ENCODE measurements around the gene NUBP1. TPM values are rescaled to one million over a fixed set of nuclear protein-coding genes. Genes with fewer than 3 reads are reported as not detected.
"Not testable (repeated sequence)": the region's sequence is repeated elsewhere in the genome, so short reads cannot be mapped to it uniquely, and the experiment has no call there.

NUBP1 gene
- total and polyA plus RNA-seq, 9 donors = 15.1 to 37.4 (median 31.2) TPM

DNA sequence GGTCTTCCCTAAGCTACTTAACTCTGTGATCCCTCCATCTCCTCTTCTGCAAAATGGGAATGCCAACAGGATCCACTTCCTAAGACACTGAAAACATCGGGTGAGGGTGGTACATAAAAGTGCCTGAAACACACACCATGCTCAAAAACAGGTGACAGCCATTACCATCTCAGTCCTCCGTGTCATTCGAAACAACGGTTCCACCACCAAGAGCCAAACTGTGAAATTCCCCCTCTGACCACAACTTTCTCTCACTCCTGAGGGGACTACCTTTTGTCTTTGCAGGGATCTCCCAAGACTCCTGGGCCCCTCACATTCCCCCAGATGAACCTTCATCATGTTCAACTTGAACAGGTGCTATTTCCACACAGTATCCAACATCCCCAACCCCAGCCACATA, 37.0 kb downstream of the NUBP1 start:
- Histone ChIP-seq H3K36me3 (no peaks in the 10 kb centered on the region), H3K27ac (no peak overlapping the region), H3K9me3 (no peaks in the 10 kb centered on the region), H3K4me3 (no peak overlapping the region), H3K27me3 (no peaks in the 10 kb centered on the region), H3K4me1 (ENCODE audit: insufficient read depth) (no peaks in the 10 kb centered on the region)
- 91 to 95% (median 92%) methylated on average over 4 of the region's 4 CpGs for WGBS, 3 donors
- no peak for DNase-seq
- intact Hi-C loops (cut with DNase I) = no loop called here
- TF ChIP-seq EP300 (IDR thresholded peaks at IDR 0.05) (no peak), POLR2A (IDR thresholded peaks at IDR 0.05) (no peak)
- TF ChIP-seq, protein P1, sequence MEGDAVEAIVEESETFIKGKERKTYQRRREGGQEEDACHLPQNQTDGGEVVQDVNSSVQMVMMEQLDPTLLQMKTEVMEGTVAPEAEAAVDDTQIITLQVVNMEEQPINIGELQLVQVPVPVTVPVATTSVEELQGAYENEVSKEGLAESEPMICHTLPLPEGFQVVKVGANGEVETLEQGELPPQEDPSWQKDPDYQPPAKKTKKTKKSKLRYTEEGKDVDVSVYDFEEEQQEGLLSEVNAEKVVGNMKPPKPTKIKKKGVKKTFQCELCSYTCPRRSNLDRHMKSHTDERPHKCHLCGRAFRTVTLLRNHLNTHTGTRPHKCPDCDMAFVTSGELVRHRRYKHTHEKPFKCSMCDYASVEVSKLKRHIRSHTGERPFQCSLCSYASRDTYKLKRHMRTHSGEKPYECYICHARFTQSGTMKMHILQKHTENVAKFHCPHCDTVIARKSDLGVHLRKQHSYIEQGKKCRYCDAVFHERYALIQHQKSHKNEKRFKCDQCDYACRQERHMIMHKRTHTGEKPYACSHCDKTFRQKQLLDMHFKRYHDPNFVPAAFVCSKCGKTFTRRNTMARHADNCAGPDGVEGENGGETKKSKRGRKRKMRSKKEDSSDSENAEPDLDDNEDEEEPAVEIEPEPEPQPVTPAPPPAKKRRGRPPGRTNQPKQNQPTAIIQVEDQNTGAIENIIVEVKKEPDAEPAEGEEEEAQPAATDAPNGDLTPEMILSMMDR (IDR thresholded peaks at IDR 0.05) = no peak

DNA sequence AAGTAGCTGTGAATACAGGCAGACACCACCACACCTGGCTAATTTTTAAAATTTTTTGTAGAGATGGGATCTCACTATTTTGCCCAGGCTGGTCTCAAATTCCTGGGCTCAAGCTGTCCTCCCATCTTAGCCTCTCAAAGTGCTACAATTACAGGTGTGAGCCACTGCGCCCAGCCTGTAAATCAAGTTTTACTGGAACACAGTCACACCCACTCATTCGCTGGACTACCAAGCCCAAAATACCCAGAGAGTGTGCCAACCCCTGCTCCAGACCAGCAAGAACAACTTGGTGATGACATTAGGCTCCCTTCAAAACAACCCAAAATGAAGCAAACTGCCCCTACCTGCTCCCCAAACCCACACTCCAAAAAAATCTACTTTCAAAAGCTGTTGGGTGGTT, 39.0 kb downstream of the NUBP1 start:
- Histone ChIP-seq H3K27ac (no peak overlapping the region), H3K36me3 (no peaks in the 10 kb centered on the region), H3K4me1 (ENCODE audit: insufficient read depth) (no peaks in the 10 kb centered on the region), H3K9me3 (no peaks in the 10 kb centered on the region), H3K27me3 (no peaks in the 10 kb centered on the region), H3K4me3 (no peak overlapping the region)
- no peak for DNase-seq
- TF ChIP-seq, protein P1 (IDR thresholded peaks at IDR 0.05) = no peak
- TF ChIP-seq EP300 (IDR thresholded peaks at IDR 0.05) (no peak), POLR2A (IDR thresholded peaks at IDR 0.05) (no peak)
- intact Hi-C loops (cut with DNase I) = no loop called here
- whole genome bisulfite sequencing, 3 donors = 94 to 96% (median 95%) methylated on average over 2 of the region's 2 CpGs

DNA sequence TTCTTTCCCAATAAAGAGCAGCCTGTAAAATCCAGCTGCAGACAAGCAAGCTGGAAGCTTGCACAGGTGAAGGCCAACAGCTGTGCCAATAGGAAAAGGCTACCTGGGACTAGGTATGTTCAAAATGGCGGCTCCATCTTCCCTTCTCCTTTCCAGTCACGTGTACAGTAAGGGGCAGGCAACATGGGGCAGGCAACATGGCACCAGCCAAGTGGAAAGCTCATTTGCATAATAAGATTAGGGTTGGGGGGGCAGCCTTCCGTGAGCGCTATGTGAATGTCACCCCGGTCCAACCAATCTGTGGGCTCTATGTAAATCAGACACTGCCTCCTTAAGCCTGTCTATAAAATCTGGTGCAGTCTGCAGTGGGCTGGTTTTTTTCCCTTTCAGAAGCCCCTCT, 43.7 kb downstream of the NUBP1 start:
- no peak for TF ChIP-seq EP300 (IDR thresholded peaks at IDR 0.05)
- Histone ChIP-seq H3K4me1 (ENCODE audit: insufficient read depth) (no peaks in the 10 kb centered on the region), H3K27ac (no peak overlapping the region), H3K9me3 (peaks cover 0 to 3% of the 10 kb centered on the region in 2 donors), H3K27me3 (no peaks in the 10 kb centered on the region), H3K36me3 (no peaks in the 10 kb centered on the region), H3K4me3 (no peak overlapping the region)
- WGBS, 3 donors = 90 to 94% (median 92%) methylated on average over 5 of the region's 5 CpGs
- intact Hi-C loops (cut with DNase I) = no loop called here
- DNase-seq = no peak

DNA sequence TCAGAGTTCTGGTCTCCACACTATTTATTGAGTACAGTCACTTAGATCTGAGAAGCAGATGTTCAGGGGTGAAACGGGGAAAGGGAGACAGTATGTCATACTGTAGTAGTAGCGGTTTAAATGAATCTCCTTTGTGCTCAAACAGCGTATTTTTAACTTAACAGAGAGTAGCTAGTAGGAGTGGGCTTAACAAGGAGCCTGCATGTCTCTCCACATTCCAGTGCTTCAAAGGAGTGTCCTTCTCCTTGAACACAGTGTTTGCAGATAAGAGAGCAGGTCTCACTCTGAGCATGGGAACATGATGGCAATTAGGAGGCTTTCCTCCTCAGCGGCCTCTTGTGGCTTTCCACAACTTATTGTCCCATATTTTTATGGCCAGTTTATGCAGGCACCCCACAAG, 45.0 kb downstream of the NUBP1 start:
- intact Hi-C loops (cut with DNase I); DNase-seq; H3K36me3 ChIP-seq; H3K4me1 ChIP-seq (ENCODE audit: insufficient read depth); H3K27ac ChIP-seq; H3K27me3 ChIP-seq; H3K4me3 ChIP-seq; H3K9me3 ChIP-seq: not testable (repeated sequence)
- 63 to 76% (median 75%) methylated on average over 4 of the region's 4 CpGs for WGBS, 3 donors

DNA sequence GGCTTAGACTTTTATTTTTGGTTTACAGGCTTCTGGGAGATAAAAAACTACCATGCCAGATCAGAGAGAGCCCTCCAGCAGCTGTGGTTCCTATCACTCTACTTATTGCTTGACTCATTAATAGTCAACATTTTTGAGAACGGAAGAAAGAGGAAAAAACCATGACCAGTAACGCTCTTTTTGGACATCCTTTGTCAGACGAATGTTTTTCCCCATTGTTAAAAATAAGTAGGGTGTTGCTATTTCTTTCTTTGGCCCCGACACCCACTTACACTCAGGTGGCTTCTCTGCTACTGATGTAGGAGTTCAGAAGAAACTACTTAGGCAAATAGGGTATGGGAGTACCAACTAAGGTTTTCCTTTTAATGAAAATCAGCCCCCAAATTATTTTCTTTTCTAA, 47.4 kb downstream of the NUBP1 start:
- H3K27me3 ChIP-seq = no peaks in the 10 kb centered on the region
- no peak for TF ChIP-seq POLR2A (IDR thresholded peaks at IDR 0.05)
- no peak for TF ChIP-seq EP300 (IDR thresholded peaks at IDR 0.05)
- TF ChIP-seq, protein P1 (IDR thresholded peaks at IDR 0.05) = no peak
- no peak overlapping the region for H3K4me3 ChIP-seq
- no peak for DNase-seq
- H3K27ac ChIP-seq = no peak overlapping the region
- H3K36me3 ChIP-seq = no peaks in the 10 kb centered on the region
- intact Hi-C loops (cut with DNase I) = no loop called here
- H3K4me1 ChIP-seq (ENCODE audit: insufficient read depth) = no peaks in the 10 kb centered on the region
- H3K9me3 ChIP-seq = peaks cover 0 to 3% of the 10 kb centered on the region in 2 donors
- WGBS, 3 donors = 81 to 86% (median 84%) methylated on average over 4 of the region's 4 CpGs

DNA sequence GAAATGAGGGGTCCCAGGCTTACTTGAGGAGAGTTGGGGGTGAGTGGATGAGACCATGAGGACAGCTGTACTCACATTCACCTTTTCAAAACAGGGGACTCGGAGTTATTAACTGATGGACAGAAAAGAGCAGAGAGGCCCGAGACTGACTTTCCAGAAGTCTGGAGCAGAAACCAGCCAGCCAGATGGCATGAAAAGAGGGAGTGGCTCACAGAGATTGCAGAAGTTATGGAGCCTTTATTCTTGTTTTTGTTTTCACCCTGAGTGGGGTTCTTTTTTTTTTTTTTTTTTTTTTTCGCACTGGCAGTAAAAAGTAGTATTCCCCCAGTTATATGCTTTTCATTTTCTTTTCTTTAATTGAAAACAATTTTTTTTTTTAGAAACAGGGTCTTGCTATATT, 56.1 kb downstream of the NUBP1 start:
- no peak for TF ChIP-seq EP300 (IDR thresholded peaks at IDR 0.05)
- TF ChIP-seq POLR2A (IDR thresholded peaks at IDR 0.05) = no peak
- TF ChIP-seq, protein P1 (IDR thresholded peaks at IDR 0.05) = no peak
- Histone ChIP-seq H3K4me1 (ENCODE audit: insufficient read depth) (no peaks in the 10 kb centered on the region), H3K27ac (no peak overlapping the region), H3K27me3 (no peaks in the 10 kb centered on the region), H3K4me3 (no peak overlapping the region), H3K9me3 (no peaks in the 10 kb centered on the region), H3K36me3 (no peaks in the 10 kb centered on the region)
- WGBS, 3 donors = 91 to 95% (median 94%) methylated on average over 3 of the region's 3 CpGs
- no peak for DNase-seq
- intact Hi-C loops (cut with DNase I) = loop anchor here in 1 of 4 donors (5.0 kb wide), 1 partner anchor 462 kb away; no protein-coding TSS in a partner anchor
